Thyroid gland (tissue), 4 donors: ENCODE data around the gene FOSL2. TPM values are rescaled to one million over a fixed set of nuclear protein-coding genes. Genes with fewer than 3 reads are reported as not detected.
A peak's percentile ranks its signal among the peaks of the same experiment; 100 is the strongest.

Experiments
- DNase-seq, 2 donors: peaks; one replicate each; pipeline ENCODE4 v3.0.0-alpha.2; 2019
- H3K27ac ChIP-seq, 3 donors: fragments of 200-600 bp; sonication (generic); 1 replicate in 2 of 3; 2 replicates in 1 of 3; pipeline ENCODE4 v1.5.1; 2016 to 2019; ENCODE audit warnings: mild to moderate bottlenecking in 1 of 3, moderate library complexity in 1 of 3
- H3K27me3 ChIP-seq: fragments of 200-600 bp; sonication (generic); one replicate; pipeline ENCODE4 v1.5.1; 2019
- H3K36me3 ChIP-seq, 2 donors: fragments of 200-600 bp; sonication (generic); one replicate each; pipeline ENCODE4 v1.5.1; 2016 to 2019
- H3K4me1 ChIP-seq, 2 donors: fragments of 200-600 bp; sonication (generic); one replicate each; pipeline ENCODE4 v1.5.1; 2017 to 2019
- H3K4me3 ChIP-seq, 3 donors: fragments of 200-600 bp; sonication (generic); replicated peaks in 1 of 3; 1 replicate in 2 of 3; 2 replicates in 1 of 3; pipeline ENCODE4 v1.5.1; 2016; ENCODE audit warnings: mild to moderate bottlenecking in 1 of 3
- H3K9me3 ChIP-seq: fragments of 200-600 bp; sonication (generic); one replicate; pipeline ENCODE4 v1.5.1; 2017
- POLR2A ChIP-seq, 2 donors: fragments of 450-650 bp; IDR thresholded peaks; one replicate each; pipeline ENCODE4 v1.6.1; 2017; ENCODE audit warnings: antibody characterized with exemption in 2 of 2, mild to moderate bottlenecking in 2 of 2, moderate library complexity in 1 of 2
- WGBS, 2 donors: methylation state at CpG; one replicate each; pipeline ENCODE4 v1.1.5; 2017; 5-methylcytosine and 5-hydroxymethylcytosine counted together
- intact Hi-C: fragments of 100-400 bp; cut with DNase I; formaldehyde crosslinking; loops from one replicate; pipeline ENCODE4 v1.15.1; 2023
- total RNA-seq, 4 donors: library from RNA; depleted of rRNA; stranded (reverse); fragments of >200 nt; gene quantifications; one replicate each; pipeline ENCODE4 v1.2.3, GENCODE V29; 2016
- TF ChIP-seq, protein P1 (sequence below), 6 experiments: fragments of 200-600 bp in 3 of 6; fragments of 450-650 bp in 3 of 6; sonication (generic) in 3 of 6; IDR thresholded peaks; one replicate each; pipeline ENCODE4 v1.5.1; 2016 to 2019; ENCODE audit warnings: antibody characterized with exemption in 6 of 6, mild to moderate bottlenecking in 2 of 6, inconsistent platforms in 1 of 6, moderate library complexity in 1 of 6

FOSL2 gene
- total RNA-seq, 4 donors from 2014 or later = 30.7 to 85.1 (median 40.6) TPM

DNA sequence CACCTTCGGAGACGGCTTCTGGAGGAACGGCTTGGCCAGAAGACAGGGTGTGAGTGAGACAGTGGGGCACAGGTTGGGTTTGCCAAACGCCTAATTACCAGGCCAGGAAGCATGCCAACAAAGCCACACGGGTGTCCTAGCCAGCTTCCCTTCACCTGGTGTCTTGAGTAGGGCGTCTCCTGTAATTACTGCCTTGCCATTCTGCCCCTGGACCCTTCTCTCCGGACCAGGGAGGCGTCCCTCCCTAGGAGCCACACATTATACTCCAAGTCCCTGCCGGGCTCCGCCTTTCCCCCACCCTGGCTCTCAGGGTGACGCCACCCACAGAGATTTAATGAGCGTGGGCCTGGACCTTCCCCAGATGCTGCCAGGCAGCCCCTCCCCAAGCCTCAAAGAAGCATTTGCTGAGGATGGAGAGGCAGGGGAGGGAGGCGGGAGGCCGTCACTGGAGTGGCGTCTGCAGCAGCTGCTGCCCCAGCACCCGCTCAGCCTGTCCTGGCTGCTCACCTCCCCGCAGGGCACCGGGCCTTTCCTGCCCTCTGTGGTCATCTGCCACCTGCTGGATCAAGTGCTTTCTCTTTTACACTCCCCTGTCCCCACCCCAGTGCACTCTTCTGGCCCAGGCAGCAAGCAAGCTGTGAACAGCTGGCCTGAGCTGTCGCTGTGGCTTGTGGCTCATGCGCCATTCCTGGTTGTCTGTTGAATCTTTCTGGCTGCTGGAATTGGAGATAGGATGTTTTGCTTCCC, 20.7 kb downstream of the FOSL2 start:
- Histone ChIP-seq H3K4me3 (no peak overlapping the region), H3K9me3 (no peaks in the 10 kb centered on the region), H3K27ac (no peak overlapping the region), H3K4me1 (peaks cover 0 to 6% of the 10 kb centered on the region in 2 donors), H3K27me3 (no peaks in the 10 kb centered on the region), H3K36me3 (peaks cover 59 to 65% of the 10 kb centered on the region in 2 donors)
- intact Hi-C loops = no loop called here
- WGBS, 2 donors = 88 to 93% methylated on average over 19 to 20 of the region's 20 CpGs
- DNase-seq = no peak
- no peak for TF ChIP-seq POLR2A (IDR thresholded peaks at IDR 0.05)
- TF ChIP-seq, protein P1, sequence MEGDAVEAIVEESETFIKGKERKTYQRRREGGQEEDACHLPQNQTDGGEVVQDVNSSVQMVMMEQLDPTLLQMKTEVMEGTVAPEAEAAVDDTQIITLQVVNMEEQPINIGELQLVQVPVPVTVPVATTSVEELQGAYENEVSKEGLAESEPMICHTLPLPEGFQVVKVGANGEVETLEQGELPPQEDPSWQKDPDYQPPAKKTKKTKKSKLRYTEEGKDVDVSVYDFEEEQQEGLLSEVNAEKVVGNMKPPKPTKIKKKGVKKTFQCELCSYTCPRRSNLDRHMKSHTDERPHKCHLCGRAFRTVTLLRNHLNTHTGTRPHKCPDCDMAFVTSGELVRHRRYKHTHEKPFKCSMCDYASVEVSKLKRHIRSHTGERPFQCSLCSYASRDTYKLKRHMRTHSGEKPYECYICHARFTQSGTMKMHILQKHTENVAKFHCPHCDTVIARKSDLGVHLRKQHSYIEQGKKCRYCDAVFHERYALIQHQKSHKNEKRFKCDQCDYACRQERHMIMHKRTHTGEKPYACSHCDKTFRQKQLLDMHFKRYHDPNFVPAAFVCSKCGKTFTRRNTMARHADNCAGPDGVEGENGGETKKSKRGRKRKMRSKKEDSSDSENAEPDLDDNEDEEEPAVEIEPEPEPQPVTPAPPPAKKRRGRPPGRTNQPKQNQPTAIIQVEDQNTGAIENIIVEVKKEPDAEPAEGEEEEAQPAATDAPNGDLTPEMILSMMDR (IDR thresholded peaks at IDR 0.05) = no peak

DNA sequence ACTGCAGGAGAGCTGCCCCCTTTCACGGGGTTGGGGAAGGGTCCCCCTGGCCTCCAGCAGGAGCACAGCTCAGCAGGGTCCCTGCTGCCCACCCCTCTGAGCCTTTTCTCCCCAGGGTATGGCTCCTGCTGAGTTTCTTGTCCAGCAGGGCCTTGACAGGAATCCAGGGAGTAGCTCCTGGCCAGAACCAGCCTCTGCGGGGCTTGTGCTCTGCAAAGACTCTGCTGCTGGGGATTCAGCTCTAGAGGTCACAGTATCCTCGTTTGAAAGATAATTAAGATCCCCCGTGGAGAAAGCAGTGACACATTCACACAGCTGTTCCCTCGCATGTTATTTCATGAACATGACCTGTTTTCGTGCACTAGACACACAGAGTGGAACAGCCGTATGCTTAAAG, 21.2 kb downstream of the FOSL2 start:
- intact Hi-C loops = no loop called here
- Histone ChIP-seq H3K4me3 (no peak overlapping the region), H3K4me1 (peaks cover 0 to 6% of the 10 kb centered on the region in 2 donors), H3K9me3 (no peaks in the 10 kb centered on the region), H3K27me3 (no peaks in the 10 kb centered on the region), H3K36me3 (peaks cover 54 to 59% of the 10 kb centered on the region in 2 donors), H3K27ac (no peak overlapping the region)
- no peak for DNase-seq
- TF ChIP-seq, protein P1 (IDR thresholded peaks at IDR 0.05) = no peak
- no peak for TF ChIP-seq POLR2A (IDR thresholded peaks at IDR 0.05)
- 77 to 79% methylated on average over 7 of the region's 7 CpGs for WGBS, 2 donors

GRCh38 chr2:28414583-28414982, 21.9 kb downstream of the FOSL2 start:
- Histone ChIP-seq H3K27ac (no peak overlapping the region), H3K9me3 (no peaks in the 10 kb centered on the region), H3K4me1 (peaks cover 0 to 6% of the 10 kb centered on the region in 2 donors), H3K27me3 (no peaks in the 10 kb centered on the region), H3K4me3 (no peak overlapping the region), H3K36me3 (peaks cover 47 to 53% of the 10 kb centered on the region in 2 donors)
- 25 to 27% methylated on average over 5 of the region's 5 CpGs for WGBS, 2 donors
- DNase-seq = peak; percentile 57 to 63
- TF ChIP-seq, protein P1 (IDR thresholded peaks at IDR 0.05) = no peak
- TF ChIP-seq POLR2A (IDR thresholded peaks at IDR 0.05) = no peak
- intact Hi-C loops = no loop called here

DNA sequence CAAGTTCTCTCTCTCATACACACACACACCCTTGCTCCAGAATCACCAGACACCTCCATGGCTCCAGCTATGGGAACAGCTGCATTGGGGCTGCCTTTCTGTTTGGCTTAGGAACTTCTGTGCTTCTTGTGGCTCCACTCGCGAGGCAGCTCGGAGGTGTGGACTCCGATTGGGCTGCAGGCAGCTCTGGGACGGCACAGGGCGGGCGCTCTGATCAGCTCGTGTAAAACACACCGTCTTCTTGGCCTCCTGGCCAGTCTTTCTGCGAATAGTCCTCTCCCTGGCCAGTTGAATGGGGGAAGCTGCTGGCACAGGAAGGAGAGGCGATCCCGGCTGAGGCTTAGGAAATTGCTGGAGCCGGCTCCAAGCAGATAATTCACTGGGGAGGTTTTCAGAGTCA, 22.4 kb downstream of the FOSL2 start:
- no peak overlapping the region for H3K27ac ChIP-seq
- H3K27me3 ChIP-seq = no peaks in the 10 kb centered on the region
- H3K36me3 ChIP-seq = peaks cover 43 to 48% of the 10 kb centered on the region in 2 donors
- H3K9me3 ChIP-seq = no peaks in the 10 kb centered on the region
- WGBS, 2 donors = 84 to 89% methylated on average over 13 of the region's 13 CpGs
- intact Hi-C loops = no loop called here
- H3K4me3 ChIP-seq = no peak overlapping the region
- DNase-seq = no peak
- no peak for TF ChIP-seq POLR2A (IDR thresholded peaks at IDR 0.05)
- H3K4me1 ChIP-seq = peaks cover 0 to 6% of the 10 kb centered on the region in 2 donors

- Histone ChIP-seq H3K9me3 (no peaks in the 10 kb centered on the region), H3K36me3 (peaks cover 36 to 41% of the 10 kb centered on the region in 2 donors), H3K27me3 (no peaks in the 10 kb centered on the region), H3K4me3 (no peak overlapping the region), H3K27ac (no peak overlapping the region), H3K4me1 (peaks cover 5 to 6% of the 10 kb centered on the region in 2 donors)
- WGBS, 2 donors = 93 to 94% methylated on average over 3 of the region's 3 CpGs
- intact Hi-C loops = no loop called here
- TF ChIP-seq POLR2A (IDR thresholded peaks at IDR 0.05) = no peak
- TF ChIP-seq, protein P1 (IDR thresholded peaks at IDR 0.05) = no peak
- no peak for DNase-seq
These were observed 23.1 kb downstream of the FOSL2 start for GRCh38 chr2:28415715-28416114.
